HG02973 (cell line): ENCODE results near the gene BPI.
"Not testable (repeated sequence)": the region's sequence is repeated elsewhere in the genome, so short reads cannot be mapped to it uniquely, and the experiment has no call there.

ENCODE experiments used
- ATAC-seq: cut with Tn5 transposase; IDR thresholded peaks from one replicate; pipeline ENCODE4 v1.9.1; 2021; ENCODE audit warnings: moderate library complexity; ENCODE audit not compliant: unreplicated experiment

BPI gene

DNA sequence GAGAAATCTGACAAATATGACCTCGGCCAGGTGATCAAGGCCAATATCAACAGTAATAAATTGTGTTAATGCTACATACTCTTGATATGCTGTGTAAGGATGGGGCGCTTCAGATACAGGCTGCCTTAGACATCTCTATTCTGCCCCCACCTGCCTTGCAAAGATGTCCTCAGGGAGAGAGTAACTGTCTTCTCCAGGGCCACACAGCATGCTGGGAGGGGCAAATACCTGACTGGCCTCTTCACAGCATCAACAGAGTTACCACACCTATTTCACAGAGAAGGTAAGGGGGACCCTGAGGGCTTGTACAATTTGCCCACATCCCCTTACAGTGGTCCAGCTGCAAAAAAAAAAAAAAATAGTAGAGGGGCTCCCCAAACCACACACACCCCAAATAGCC, 26.3 kb upstream of the BPI start:
- ATAC-seq: no peak

DNA sequence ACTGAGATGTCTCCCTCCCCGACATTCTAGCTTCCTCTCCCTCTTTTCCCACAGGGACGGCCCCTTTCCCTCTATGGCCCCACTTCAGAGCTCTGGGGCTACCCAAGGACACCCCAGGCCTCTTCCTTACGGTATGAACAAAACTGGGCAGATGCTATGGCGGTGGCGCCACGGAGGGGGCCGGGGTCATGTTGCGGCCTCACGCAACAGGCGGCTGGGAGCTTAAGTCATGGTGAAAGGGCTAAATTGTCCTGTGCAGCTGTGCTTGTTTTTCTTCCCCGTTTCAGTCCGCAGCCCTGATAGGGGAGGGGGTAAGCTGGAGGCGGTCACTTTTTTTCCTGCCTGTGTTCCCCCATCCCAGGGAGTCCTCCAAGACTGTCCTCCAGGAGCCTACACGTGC, 25.8 kb upstream of the BPI start:
- ATAC-seq: no peak

DNA sequence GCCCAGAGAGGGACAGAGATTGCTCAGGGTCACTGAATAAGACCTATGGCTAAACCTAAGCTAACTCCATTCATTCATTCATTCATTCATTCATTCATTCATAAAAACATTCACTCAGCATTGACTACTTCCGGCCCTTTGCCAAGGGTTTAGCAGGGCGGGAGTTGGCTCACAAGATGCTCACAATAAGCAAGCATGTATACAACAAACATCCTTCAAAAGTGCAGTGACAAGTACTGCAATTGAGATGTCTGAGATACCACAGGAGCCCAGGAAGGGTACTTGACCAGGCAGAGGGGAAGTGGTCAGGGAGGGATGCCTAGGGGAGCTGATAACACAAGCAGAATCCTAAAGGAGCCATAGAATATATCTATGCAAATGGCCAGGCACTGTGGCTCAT, 25.2 kb upstream of the BPI start:
- no peak for ATAC-seq

DNA sequence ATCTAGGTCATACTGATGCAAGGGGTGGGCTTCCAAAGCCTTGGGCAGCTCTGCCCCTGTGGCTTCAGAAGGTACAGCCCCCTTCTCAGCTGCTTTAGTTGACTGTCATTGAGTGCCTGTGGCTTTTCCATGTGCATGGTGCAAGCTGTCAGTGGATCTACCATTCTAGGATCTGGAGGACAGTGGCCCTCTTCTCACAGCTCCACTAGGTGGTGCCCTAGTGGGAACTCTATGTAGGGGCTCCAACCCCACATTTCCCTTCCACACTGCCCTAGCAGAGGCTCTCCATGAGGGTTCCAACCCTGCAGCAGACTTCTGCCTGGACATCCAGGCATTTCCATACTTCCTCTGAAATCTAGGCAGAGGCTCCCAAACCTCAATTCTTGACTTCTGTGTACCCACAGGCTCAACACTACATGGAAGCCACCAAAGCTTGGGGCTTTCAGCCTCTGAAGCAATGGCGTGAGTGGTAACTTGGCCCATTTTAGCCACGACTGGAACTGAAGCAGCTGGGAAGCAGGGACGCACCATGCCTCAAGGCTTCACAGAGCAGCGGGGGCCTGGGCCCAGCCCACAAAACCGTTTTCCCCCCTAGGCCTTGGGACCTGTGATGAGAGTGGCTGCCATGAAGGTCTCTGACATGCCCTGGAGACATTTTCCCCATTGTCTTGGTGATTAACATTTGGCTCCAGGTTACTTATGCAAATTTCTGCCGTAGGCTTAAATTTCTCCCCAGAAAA, 22.6 kb upstream of the BPI start:
- ATAC-seq: not testable (repeated sequence)

DNA sequence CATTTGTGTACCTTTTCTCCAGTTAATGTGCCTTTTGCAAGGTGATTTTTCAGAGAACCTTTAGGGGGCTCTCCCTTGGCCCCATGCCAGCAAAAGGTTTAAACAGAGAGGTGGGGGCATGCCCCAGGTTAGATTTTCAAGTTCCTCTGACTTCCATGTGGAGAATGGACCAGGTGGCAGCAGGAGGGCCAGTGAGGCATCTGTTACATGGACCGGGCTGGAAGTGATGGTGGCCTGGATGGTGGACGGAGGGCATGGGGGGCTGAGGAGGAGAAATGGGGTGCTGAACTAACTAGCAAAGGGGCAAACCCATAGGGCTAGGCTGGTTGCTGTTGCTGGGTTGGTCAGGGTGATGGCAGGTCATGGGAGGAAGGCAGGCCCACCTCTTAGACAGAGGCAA, 20.7 kb upstream of the BPI start:
- ATAC-seq: no peak

DNA sequence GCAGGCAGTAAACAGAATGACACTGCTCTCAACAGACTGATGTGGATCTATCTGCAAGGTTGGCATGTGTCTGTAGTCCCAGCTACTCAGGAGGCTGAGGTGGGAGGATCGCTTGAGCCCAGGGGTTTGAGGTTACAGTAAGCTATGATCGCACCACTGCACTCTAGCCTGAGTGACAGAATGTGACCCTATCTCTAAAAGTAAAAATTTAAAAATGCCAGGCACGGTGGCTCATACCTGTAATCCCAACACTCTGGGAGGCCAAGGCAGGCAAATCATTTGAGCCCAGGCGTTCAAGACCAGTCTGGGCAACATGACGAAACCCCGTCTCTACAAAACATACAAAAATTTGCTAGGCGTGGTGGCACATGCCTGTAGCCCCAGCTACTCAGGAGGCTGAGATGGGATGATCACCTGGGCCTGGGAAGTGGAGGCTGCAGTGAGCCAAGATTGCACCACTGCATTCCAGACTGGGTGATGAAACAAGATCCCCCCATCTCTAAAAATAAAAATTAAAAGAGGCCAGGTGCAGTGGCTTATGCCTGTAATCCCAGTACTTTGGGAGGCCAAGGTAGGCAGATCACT, 19.8 kb upstream of the BPI start:
- ATAC-seq: not testable (repeated sequence)

DNA sequence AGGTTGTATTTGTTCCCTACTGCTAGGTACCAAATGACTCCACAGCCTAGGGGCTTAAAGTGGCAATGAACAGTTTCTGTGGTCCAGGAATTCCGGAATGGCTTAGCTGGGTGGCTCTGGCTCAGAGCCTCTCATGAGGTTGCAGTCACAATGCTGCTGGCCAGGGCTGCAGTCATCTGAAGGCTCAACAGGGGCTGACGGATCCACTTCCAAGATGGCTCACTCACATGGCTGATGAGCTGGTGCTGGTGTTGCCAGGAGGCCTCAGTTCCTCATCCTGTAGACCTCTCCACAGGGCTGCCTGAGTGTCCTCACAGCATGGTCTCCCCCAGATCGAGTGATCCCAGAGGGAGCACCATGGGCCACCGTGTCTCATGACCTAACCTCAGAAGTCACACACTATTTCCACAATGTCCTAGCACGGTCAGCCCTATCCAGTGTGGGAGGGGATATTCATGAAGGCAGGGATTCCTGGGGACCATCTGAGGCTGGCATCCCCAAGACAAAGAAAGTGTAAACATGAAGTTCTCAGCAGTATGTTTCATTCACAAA, 19.0 kb upstream of the BPI start:
- no peak for ATAC-seq

DNA sequence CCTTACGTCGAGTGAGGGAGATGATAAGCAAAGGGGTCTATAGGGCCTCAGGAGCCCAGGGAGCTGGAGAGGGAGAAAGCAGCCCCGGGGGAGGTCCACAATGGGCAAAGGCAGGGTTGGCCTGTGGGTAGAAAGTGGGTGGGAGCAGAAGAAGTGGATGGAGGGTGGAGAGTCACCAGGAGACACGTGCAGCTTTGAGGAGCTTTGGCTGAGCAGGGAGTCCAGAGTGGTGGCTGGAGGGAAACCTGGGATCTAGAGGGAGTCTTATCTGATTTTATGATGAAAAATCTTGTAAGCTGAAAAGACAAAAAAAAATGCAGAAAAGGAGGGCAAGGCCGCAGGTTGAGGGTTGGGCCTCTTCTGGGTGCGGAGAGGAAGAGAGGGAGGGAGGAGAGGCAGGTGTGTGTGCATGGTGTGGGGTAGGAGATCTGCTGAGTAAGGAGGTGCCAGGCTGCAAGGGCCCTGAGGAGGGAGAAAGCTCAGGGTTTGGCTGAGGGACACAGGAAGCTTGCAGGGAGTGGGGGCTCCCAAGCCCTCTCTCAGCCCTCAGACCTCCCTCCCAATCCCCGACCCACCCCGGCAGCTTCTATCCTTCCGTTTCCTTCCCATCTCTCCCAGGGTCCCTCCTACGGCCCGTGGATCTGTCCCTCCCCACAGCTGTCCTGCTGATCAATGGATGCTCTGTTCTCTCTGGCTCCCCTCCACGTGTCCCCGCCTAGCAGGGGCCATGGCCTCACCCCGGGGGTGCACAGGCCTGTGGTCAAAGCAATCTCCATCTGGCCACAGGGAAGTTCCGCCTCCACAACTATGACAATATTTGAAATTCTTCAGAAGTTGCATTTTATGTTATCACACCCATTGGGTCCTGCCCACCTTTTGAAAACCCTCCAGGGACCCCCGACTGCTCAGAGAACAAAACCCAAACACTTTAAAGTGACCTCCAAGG, 17.1 kb upstream of the BPI start:
- no peak for ATAC-seq

DNA sequence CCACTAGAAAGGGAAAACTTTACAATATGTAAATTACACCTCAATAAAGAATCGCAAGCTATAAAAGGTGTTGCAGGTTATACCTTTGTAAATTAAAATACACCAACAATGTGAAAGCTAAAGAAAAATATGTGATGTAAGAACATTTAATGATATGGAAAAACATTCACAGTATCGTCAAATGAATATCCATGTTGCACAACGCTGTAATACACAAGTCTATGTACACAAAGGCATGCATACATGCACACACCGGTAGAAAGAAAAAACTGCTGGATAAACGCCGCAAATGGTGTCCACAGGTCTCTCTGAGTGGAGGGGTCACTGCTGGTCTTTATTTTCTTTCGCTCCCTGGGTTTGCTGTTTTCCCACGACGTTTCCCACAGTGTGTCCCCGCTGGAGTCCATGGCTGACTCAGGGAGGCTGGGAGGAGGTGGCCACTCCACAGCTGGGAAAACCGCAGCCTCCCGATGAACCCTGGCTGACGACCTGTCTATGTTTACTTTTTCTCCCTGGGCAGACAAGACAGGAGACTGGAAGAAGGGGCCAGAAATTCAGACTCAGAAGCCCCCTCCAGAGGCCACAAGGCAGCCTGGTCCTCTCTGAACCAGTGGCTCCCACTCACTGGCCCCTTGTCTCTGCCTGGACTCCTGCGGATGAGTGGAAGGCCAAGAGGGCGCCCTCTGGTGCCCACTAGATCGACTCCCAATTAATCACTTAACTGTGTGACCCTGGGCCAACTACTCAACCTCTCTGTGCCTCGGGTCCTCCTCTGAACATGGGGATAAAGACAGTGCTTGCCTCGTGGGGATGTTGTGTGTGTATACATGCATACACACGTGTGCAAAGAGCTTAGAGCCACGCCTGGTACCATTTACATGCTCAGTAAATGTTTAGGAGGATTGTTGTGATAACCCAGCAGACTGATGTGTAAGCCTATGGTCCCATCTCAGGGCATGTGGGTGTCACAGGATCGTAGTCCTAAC, 12.8 kb upstream of the BPI start:
- no peak for ATAC-seq

DNA sequence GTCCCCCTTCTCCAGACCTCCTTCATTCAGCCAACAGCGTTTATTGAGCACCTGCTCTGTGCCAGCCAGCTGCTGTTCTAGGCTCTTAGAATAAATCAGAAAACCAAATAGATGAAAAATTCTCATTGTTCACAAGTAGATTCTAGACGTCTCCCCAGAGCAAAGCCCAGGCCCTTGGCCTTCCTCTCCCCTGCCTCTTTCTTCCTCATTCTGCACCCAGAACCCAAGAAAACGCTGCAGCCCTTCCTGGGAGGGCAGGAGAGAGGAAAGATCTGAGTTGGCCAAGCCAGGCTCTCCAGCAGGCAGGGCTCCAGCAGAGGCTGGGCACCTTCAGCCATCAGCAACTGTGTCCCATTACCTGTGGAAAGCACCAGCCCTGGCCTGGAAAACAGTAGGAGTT, 12.0 kb upstream of the BPI start:
- no peak for ATAC-seq

DNA sequence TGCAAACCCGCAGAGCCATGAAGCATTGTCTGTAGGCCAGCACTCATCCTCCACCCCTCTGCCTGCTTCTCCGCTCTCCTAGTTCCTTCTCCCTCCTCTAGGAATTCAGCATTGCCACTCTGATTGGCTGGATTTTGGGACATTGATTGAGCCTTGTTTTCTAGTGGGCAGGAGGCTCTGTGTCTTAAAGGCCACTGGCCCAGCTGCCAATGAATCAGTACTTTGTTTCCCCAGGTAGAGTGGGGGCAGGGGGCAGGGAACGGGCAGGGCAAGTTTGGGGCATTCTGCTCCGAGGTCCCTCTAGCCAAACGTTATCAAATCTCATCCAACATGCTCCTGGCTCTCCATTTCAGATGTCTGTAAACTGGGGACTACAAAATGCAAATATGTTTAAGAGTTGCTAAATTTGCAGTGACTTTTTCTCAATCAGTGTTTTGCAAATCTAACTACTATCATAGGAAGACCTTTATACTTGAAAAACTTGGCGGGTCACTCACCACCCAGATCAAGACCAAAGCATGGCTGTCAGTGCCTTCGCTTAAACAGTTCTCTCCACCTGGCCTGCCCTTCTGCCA, 10.4 kb upstream of the BPI start:
- no peak for ATAC-seq

DNA sequence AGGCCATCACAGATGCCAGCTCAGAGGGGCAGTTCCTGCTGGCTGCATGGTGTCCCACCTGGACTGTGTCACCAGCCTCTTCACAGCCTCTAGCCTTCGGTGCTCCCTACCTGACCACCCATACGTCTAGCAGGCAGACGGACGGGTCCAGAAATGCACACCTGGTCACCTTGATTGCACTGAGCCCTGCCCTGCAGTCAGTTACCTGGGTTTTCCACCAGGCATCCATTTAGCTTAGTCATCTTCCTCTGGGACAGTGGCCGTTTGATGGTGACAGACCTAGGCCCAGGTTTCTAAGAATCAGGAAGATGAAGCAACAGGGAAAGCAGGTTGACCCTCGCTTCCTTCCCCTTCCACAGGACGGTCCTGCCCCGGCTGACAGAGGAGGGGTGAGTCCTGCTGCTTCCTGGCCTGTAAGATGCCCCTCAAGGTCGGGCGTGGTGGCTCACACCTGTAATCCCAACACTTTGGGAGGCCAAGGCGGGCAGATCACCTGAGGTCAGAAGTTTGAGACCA, 9.8 kb upstream of the BPI start:
- ATAC-seq: no peak

DNA sequence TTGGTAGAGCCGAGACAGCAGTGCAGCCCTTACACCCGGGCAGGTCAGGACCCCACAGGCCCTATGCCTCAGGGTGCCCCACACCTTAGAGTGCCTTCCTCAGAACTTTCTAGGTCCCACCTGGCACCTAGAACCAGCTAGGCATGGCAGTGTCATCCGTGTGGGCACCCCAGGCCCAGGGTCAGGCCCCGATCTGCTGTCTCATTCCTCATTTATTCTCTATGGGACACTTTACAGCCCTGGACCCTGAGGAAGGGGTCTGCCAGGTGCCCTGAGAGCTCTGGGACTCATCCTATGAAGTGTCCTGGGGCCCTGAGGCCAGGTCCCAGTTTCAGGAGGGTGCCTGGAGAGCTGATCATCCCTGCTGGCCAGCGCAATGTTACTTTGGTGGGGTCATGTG, 8.1 kb upstream of the BPI start:
- ATAC-seq: no peak

DNA sequence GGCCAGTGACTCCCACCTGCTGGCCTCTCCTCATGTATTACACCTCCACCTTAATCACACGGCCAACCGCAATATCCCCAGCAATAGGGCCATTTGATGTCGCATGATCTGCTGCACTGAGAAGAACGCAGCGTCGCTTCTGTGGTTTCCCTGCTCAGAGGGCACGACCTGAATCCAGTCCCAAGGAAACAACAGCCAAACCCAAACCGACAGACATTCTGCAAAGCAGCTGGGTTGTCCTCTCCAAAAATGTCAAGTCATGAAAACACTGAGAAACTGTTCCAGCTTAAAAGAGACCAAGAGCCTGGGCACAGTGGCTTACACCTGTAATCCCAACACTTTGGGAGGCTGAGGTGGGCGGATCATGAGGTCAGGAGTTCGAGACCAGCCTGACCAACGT, 7.5 kb upstream of the BPI start:
- ATAC-seq: no peak

DNA sequence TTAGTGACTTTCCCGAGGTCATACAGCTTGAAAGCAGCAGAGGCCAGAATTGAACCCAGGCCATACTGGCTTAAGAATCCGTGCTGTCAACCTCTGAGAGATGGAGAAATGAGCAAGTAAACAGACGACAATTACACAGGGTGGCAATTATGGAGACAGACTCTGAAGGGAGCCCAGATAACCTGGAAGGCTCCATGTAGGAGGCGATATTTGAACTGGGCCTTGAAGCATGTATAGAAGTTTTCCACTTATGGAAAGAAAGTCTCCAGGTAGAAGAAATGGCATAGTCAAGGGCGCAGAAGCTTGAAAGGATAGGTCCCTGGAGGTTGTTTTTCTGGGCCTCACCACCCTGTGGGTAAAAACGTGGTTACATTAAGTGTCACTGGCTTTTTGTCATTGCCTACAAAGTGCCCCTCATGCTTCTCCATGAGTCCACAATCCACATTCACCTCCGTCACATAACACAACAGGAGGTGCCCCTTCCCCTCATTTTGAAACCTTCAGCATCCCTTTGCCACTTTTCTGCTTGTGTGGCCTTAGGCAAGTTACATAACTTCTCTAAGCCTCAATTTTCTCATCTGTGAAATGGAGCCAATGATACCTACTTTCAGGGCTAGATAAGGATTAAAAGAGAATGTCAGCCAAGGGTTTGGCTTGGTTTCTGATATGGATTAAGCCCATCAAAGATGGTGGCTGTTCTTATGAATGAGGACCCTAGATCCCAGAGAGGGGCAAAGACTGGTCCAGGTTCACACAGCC, 5.9 kb upstream of the BPI start:
- no peak for ATAC-seq

DNA sequence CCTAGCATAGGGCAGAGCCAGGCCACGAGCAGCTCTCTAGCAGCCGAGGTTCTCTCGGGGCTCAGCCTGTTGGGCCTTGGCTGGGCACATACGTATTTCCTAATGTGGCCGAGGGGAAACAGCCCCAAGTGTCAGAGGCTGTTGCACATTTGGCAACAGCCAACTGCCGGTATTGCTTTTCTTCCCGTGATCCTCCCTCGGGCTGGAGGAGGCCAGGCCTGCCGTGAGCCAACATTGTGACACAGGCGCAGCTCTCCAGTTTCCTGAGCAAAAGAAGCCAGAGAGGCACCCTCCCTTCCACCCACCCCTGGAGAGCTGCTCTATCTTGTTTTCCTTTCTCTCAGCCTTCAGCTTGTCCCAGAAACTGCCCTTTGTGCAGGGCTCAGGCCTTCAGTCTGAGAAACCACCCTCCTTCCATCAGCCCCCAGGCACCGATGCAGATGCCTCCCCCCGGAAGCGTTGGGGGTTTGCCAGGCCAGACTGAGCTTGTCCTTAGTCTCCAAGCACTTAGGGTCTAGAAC, 5.1 kb upstream of the BPI start:
- no peak for ATAC-seq

DNA sequence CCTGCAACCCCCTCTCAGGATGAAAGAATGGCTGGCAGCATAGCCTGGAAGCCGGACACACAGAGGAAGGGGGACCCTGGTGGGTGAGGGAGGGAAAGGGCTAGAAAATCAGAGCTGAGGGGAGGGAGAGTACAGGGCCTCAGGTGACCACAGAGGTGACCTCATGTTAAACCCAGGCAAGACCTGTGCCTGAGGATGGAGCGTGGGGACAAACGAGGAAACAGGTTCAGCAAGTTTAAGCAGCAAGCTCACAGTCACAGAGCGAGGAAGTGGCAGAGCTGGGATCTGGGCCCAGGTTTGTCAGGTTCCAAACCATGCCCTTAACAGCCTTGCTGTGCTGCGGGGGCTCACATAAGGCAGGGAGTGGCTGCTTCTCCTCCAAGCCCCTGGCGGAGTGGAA, 4.0 kb upstream of the BPI start:
- no peak for ATAC-seq

DNA sequence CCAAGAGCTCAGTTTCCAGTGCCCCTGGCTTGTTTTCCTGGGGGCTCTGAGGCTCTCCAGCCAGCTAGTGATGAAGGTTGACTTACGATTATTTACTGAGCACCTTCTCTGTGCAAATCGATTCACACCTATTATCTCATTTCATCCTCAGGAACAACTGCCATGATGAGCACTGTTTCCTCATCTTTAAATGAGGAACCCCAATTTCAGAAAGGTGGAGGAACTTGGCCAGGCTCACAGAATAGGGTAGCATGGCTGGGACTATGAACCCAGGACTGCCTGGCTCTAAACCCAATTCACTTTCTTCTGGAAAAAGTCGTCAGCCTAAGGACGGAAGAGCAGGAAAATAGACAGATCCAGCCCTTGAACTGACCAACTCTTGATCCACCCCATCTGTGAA, 3.5 kb upstream of the BPI start:
- no peak for ATAC-seq

DNA sequence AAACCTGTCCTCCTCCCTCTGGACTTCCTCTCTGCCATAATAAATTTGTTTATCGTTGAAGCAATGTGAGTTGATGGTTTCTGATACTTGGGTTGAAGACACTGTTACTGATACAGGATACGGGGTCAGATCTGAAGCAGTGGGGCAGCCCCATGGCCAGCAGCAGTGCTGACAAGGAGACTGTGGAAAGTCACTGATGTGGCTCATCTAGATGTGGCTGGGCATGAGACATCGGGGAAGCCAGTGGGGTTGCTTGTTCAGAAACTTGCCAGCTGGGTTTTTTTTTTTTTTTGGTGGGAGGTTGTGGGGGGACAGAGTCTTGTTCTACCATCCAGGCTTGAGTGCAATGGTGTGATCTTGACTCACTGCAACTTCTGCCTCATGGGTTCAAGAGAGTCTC, 2.6 kb upstream of the BPI start:
- ATAC-seq: no peak
